HL-60 (cell line): ENCODE results near the gene SUGT1.

Source experiments
- DNase-seq, 2 experiments: peaks; one replicate each; pipeline ENCODE4 v3.0.0-alpha.2; 2010 to 2020; ENCODE audit warnings: low read depth in 1 of 2, low spot score in 1 of 2
- H3K27ac ChIP-seq: fragments of 250-450 bp; sonication (Bioruptor Pico); replicated peaks from 2 replicates; pipeline ENCODE4 v1.5.1; 2020; ENCODE audit warnings: mild to moderate bottlenecking, moderate library complexity
- H3K27me3 ChIP-seq: fragments of 250-450 bp; sonication (Bioruptor Pico); 2 replicates; pipeline ENCODE4 v1.5.1; 2021; ENCODE audit warnings: mild to moderate bottlenecking, moderate library complexity; ENCODE audit not compliant: insufficient read depth, poor library complexity, severe bottlenecking
- H3K4me3 ChIP-seq: replicated peaks from 2 replicates; pipeline ENCODE4 v1.5.1; 2011; ENCODE audit warnings: mild to moderate bottlenecking, control low read depth, low read length; ENCODE audit not compliant: insufficient read depth
- GABPA ChIP-seq: IDR thresholded peaks from 2 replicates; pipeline ENCODE4 v1.6.1; 2012; ENCODE audit warnings: low read depth
- POLR2AphosphoS5 ChIP-seq: IDR thresholded peaks from 2 replicates; pipeline ENCODE4 v1.6.1; 2012; ENCODE audit warnings: low read depth
- SPI1 ChIP-seq: IDR thresholded peaks from 2 replicates; pipeline ENCODE4 v1.6.1; 2012; ENCODE audit warnings: low read depth, mild to moderate bottlenecking, borderline replicate concordance
- TF ChIP-seq, protein P1 (sequence below): IDR thresholded peaks from one replicate; pipeline ENCODE4 v1.5.1; 2011; ENCODE audit warnings: low read length, control low read depth, inconsistent platforms; ENCODE audit not compliant: insufficient read depth
- TF ChIP-seq, protein P2 (sequence below): IDR thresholded peaks from 2 replicates; pipeline ENCODE4 v1.6.1; 2012; ENCODE audit warnings: low read depth; ENCODE audit not compliant: insufficient replicate concordance

The SUGT1 gene

DNA sequence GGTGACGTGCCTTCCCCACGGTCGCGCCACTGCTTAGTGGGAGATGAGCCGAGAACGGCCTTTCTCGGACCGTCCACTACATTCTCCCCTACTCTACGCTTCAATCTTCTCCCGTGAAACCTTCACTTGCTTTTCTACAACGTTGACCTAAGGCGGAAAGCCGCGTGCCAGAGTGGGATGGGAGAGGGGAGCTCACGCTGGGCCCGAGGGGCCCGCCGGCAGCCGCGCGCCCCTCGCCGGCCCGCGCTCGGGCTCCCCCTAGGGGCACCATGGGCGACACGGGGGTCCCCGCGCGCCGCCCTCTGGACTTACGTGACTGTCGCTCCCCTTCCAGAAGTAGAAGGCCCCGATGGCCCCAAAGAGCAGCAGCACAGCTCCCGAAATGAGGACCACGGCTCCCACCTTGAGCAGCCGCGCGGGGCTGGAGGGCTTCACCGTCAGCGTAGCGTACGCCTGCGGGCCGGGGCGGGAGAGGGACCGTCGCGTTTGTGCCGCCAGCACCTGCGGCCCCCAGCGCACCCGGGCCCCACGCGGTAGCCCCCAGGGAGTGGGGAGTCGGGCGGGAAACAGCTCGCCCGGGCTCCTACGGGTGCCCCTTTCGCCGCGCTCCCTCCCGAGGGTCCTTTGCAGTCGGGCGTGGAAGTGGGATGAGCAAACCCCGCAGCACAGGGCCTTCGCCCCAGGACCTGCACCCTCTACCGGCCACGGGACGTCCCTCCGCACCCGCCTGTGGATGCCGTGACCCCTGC is 86.3 kb downstream of the SUGT1 start:
- Histone ChIP-seq H3K4me3 (peak overlapping the region; percentile 8; the same call in 1 of the 2 replicates), H3K27me3 (peaks cover 38% of the 10 kb centered on the region)
- no peak for DNase-seq

DNA sequence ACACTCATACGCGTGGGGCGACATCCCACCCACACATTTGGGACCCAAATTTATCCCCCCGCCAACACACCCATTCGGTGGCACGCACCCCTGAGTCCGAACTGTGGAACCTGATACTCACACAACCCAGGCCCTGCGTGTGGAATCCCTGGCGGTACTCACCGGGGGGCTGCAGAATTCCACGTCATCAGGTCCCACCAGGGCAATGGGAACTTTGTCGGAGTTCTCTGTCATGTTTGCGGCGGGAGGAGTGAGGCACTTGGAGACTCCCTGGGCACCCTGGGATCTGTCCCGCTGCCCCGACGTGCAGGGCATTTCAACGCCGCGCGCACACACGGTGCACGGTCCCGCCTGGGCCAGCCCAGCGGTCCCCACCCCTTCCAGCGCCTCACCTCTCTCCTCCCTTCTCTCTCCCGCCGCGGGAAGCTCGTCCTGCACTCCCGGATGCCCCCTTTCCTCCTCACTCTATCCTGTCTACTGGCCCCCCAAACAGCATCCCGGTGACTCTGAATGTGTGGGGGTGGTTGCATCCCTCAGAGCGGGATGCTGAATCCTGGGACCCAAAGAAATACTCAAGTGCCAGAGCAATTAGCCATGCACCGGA is 86.9 kb downstream of the SUGT1 start, which contains the start of gene CNMD:
Gene CNMD, minus strand, starts transcription at position 353 of the 604 bp plus-strand sequence. Its CDS starts 119 bp downstream, at position 234.
- H3K27me3 ChIP-seq = peaks cover 35% of the 10 kb centered on the region
- peak within 1 kb of the TSS; percentile 8; the same call in 1 of the 2 replicates for H3K4me3 ChIP-seq
- TF ChIP-seq SPI1 = no peak
- TF ChIP-seq, protein P1, sequence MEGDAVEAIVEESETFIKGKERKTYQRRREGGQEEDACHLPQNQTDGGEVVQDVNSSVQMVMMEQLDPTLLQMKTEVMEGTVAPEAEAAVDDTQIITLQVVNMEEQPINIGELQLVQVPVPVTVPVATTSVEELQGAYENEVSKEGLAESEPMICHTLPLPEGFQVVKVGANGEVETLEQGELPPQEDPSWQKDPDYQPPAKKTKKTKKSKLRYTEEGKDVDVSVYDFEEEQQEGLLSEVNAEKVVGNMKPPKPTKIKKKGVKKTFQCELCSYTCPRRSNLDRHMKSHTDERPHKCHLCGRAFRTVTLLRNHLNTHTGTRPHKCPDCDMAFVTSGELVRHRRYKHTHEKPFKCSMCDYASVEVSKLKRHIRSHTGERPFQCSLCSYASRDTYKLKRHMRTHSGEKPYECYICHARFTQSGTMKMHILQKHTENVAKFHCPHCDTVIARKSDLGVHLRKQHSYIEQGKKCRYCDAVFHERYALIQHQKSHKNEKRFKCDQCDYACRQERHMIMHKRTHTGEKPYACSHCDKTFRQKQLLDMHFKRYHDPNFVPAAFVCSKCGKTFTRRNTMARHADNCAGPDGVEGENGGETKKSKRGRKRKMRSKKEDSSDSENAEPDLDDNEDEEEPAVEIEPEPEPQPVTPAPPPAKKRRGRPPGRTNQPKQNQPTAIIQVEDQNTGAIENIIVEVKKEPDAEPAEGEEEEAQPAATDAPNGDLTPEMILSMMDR = no peak
- TF ChIP-seq GABPA = no peak
- TF ChIP-seq POLR2AphosphoS5 = no peak
- TF ChIP-seq, protein P2, sequence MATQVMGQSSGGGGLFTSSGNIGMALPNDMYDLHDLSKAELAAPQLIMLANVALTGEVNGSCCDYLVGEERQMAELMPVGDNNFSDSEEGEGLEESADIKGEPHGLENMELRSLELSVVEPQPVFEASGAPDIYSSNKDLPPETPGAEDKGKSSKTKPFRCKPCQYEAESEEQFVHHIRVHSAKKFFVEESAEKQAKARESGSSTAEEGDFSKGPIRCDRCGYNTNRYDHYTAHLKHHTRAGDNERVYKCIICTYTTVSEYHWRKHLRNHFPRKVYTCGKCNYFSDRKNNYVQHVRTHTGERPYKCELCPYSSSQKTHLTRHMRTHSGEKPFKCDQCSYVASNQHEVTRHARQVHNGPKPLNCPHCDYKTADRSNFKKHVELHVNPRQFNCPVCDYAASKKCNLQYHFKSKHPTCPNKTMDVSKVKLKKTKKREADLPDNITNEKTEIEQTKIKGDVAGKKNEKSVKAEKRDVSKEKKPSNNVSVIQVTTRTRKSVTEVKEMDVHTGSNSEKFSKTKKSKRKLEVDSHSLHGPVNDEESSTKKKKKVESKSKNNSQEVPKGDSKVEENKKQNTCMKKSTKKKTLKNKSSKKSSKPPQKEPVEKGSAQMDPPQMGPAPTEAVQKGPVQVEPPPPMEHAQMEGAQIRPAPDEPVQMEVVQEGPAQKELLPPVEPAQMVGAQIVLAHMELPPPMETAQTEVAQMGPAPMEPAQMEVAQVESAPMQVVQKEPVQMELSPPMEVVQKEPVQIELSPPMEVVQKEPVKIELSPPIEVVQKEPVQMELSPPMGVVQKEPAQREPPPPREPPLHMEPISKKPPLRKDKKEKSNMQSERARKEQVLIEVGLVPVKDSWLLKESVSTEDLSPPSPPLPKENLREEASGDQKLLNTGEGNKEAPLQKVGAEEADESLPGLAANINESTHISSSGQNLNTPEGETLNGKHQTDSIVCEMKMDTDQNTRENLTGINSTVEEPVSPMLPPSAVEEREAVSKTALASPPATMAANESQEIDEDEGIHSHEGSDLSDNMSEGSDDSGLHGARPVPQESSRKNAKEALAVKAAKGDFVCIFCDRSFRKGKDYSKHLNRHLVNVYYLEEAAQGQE = no peak
- H3K27ac ChIP-seq = no peak within 1 kb of the TSS
- no peak for DNase-seq

More for the DNA sequence above, 86.3 kb downstream of the SUGT1 start:
- H3K27ac ChIP-seq = no peak overlapping the region
- TF ChIP-seq, protein P2 = no peak
- TF ChIP-seq, protein P1 = no peak
- no peak for TF ChIP-seq SPI1
- TF ChIP-seq POLR2AphosphoS5 = no peak
- no peak for TF ChIP-seq GABPA

DNA sequence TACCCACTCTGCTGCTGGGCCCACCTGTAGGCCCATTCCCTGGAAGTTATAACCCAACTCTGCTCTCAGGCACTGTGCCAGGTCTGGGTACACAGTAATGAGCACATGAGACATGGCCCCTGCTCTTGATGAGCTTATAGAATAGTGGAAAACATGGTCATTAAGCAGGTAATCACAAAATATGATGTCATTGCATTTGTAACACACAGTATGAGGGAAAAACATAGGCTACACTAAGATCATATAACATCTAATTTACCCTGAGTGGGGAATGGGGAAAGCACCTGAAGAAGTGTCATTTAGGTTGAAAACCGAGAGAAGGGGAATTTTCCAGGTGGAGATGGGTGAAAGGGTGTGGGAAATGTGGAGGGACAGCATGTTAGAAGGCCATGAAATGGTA is 90.9 kb downstream of the SUGT1 start:
- DNase-seq = no peak
- TF ChIP-seq, protein P2 = no peak
- no peak for TF ChIP-seq POLR2AphosphoS5
- no peak for TF ChIP-seq SPI1
- TF ChIP-seq GABPA = no peak
- TF ChIP-seq, protein P1 = no peak
- peaks cover 28% of the 10 kb centered on the region for H3K27me3 ChIP-seq

More for the DNA sequence above, 90.9 kb downstream of the SUGT1 start:
- H3K27ac ChIP-seq = no peak overlapping the region
- H3K4me3 ChIP-seq = no peak overlapping the region
